ENCODE results near the gene PTGES.
A peak's percentile ranks its signal among the peaks of the same experiment; 100 is the strongest.

The PTGES gene

DNA sequence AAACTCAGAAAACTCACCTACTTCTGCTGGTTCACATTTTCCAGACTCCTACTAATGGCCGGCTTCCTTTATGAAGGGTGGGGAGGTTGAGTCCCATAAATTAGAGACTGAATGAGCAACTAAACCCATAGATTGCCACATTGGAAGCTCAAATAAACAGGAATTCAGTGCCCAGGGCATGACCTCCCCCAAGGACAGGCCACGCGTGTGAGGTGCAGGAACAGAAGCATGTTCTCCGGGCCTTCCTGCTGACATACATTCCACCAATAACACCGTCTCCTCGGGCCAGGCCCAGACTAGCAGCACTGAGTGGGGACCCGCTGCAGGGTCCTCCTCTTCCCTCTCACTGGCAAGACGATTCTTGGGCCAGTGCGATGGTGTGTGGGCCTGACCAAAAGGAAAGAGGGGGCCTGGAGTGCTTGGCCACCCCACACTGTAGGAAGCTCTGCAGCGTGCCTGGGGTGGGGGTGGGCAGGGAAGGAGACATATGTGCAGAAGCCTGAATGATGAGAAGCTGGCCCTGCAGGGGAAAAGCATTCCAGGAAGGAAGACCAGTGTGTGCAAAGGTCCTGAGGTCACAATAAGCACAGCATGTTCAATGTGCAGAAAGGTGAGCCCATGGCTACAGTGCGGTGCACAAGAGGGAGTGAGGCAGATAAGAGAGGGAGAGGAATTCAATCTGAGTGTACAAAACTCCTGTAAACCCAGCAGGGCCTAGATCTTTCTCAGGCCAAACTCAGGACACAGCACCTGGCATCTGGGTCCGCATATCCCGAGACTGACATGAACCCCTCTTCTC lies 12.0 kb downstream of the PTGES start:
- no peak for DNase-seq

DNA sequence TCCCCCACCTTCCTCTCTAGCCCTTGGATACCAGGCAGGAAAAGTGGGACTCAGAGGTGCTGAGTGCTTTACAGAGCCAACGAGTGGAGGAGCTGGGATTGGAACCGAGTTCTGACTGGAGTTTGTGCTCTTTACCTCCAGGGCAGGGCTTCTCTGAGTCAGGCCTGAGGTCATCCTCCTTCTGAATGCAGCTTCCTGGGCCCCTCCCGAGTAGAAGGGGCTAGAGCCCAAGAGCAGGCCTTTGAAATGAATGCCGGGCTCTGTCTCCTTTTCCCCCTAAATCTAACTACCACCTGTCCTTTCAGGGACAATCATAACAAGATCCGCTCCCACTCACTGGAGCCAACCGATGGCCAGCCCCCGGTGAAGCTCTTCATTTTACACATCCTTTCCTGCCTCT lies 12.7 kb downstream of the PTGES start:
- DNase-seq, result no peak

DNA sequence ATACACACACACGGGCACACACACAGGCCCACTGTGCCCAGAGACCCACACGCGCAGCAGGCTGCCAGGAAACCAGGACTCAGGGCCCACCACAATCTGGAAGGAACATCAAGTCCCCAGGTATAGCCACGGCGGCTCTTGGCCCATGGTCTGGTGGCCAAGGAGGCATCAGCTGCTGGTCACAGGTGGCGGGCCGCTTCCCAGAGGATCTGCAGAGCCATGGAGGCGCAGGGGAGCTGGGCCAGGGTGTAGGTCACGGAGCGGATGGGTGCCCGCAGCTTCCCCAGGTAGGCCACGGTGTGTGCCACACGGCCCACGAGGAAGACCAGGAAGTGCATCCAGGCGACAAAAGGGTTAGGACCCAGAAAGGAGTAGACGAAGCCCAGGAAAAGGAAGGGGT lies 13.4 kb downstream of the PTGES start:
- DNase-seq, result no peak

DNA sequence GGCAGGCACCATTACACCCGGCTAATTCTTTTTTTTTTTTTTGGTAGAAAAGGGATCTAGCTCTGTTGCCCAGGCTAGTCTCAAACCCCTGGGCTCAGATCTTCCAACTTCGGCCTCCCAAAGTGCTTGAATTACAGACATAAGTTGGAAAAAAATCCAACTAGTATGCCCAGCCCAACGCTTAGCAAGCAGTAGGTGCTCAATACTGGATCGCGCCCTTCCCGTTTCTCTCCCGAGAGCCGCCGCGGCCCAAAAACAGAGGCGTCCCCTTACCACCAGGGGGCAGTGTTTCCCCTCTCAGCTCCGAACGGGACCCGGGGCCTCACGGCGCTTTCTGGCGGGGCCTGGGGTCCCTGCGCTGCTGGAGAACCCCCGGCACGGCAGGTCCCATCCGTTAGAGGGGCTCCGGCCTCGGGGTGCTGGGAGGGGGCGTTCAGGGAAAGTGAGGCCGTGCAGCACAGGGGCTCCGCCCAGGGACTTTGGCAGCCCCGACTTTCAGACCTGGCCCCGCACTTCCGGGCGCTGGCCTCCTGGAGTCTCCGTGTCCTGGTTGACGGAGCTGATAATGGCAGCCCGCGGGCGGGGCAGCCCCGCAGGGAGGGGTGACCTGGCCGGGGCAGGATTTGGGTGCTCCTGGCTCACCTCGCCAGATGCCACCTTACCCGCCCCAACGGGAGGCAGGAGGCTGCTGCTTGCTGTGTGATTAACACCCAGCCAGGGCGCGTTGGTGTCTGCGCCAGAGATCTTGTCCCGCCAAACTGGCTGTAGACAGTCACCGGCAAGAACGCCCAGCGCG lies 15.2 kb downstream of the PTGES start:
- DNase-seq, result peak; percentile 55

DNA sequence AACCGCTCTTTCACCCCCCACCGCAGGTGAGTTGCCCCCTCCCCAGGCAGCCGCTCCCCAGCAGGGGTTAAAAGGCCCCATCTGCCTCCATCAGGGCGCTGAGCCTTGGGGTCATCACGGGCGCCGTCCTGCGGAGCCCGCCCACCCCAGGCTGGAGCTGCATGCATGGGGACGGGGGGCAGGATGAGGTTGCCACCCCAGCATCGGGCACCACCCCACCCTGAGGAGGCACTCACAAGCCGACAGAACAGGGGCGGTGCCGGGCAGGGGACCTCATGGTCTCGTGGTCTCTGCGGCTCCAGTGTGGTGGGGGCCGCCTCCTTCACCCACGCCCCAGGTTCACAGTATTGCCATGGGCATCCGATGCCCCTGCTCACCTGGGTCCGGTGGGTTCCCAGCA lies 16.5 kb downstream of the PTGES start:
- no peak for DNase-seq

DNA sequence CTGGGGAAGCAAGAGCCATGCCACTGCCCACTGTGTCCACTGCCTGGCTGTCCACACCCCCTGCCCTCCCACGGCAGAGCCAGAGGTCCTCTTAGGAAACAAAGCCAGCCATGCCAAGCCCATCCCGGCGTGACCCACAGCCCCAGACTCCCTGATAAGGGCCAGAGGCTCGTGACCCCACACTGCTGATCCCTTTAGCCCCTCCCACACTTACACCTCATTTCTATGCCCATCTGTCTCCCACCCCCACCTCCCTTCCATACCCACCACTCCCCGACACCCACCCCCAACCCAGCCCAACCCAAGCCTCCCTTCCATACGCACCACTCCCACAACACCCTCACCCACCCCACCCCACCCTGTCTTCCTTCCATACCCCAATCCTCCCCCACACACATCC lies 17.3 kb downstream of the PTGES start:
- no peak for DNase-seq

DNA sequence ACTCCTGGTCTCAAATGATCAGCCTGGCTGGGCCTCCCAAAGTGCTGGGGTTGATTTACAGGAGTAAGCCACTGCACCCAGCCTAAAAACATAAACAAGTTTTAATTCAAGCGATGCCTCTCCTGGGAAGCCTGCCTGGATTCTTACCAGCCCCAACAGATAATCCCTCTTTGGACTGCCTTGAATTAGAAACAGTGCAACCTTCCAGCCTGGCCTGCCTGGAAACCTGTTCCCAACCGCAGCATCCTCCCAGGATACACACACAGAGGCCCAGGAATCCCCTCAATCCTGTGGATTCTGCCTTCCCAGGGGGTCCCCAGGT lies 19.2 kb downstream of the PTGES start:
- DNase-seq, result no peak

DNA sequence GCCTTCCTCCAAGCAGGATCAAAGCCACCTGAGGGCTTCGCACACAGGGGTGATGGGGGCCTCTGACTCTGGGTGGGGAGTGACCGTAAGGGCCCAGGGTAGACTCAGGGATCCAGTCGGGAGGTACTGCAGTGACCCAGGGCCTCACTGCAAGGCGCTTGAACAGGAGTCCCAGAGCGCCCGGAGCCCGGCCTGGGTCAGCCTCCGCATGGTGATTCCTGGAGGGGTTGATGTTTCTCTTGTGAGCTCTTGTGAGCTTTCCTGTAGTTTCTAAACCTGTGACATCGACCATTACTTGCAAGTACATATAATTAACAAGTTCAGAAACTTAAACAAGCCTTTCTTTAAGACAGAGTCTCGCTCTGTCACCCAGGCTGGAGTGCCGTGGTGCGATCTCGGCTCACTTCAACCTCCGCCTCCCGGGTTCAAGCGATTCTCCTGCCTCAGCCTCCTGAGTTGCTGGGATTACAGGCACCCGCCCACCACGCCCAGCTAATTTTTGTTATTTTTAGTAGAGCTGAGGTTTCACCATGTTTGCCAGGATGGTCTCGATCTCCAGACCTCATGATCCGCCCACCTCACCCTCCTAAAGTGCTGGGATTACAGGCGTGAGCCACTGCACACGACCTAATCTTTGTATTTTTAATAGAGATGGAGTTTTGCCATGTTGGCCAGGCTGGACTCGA lies 19.8 kb downstream of the PTGES start:
- DNase-seq, result no peak

DNA sequence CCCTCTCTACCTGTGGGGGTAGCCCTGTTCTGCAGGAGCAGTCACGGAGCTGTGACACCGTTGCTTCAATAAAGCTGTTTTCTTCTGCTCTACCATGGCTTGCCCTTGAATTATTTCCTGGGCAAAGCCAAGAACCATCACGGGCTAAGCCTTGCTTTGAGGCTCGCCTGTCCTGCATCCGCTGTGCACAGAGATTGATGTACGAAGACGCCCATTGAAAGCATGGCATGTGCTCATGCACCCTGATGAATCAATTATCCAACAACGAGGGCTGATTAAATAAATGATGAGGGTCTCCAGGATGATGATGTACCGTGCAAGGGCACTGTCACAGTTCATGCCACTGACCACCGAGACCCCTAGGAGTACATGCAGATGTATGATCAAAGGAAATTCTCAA lies 20.7 kb downstream of the PTGES start:
- no peak for DNase-seq

DNA sequence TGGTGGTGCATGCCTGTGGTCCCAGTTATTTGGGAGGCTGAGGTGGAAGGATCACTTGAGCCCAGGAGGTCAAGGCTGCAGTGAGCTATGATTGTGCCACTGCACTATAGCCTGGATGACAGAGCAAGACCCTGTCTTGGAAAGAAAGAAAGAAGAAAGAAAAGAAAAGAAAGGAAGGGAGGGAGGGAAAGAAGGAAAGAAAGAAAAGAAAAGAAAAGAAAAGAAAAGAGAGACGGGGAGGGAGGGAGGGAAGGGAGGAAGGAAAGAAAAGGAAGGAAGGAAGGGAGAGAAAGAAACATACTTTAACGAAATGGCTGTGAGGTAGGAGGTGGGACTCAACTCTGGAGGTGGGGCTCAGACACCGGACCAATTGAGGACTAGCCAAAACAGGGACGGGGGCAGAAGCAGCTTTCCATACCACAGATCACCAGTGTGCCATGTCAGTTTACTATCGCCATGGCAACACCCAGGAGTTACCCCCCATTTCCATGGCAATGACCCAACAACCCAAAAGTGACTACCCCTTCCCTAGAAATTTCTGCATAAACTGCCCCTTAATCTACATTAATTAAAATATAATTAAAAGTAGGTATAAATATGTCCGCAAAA lies 21.3 kb downstream of the PTGES start:
- no peak for DNase-seq

DNA sequence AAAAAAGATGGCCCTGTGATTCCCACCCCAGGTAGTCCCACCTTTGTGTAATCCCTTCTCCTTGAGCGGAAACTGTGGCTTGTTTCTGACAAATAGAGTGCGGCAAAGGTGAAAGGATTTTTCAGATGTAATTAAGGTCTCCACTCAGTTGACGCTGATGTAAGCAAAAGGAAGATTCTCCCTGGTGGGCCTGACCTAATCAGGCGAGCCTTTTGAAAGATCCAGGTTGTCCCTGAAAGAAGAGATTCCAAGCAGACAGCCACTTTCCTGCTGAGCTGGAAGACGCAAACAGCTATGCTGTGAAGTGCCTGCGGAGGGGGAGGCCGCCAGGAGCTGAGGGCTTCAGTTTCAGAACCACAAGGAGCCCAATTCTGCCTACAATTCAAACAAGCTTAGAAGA lies 24.1 kb downstream of the PTGES start:
- DNase-seq, result no peak

DNA sequence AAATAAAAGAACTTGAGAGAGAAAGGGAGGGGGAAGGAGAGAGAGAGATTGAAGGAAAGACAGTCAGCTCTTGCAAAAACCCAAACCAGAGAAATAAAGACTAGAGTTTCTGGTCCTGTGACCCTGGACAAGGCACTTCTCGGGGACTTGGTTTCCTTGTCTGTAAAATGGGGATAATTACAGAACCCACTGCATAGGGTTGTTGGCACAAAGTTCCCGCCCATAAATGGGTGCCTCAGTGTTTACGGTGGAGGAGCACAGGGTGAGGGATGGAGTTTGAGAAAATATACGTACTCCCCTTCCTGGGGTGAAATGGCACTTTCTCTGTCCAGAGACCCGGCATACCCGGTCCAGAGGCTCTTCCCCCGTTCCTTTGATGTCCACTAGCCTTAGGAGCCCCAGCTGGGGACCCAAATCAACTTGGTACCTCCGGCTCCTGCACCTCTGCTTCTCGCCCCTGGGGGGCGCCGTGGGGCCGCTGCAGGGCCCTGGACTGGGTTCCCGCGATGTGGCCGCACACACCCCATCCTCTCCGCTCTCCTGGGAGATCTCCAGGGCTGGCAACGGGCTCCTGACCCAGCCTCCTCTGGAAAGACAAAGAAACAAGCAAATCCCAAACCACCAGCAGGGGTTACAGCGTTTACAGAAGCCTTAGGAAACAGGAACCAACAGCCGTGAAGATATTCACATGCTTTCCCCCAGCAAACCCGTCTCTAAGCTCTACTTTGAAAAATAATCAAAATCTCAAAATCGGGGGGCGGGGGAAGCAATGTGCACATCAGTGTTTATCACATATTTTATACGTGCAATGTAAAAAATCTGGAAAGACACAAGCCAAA lies 26.3 kb downstream of the PTGES start:
- peak; percentile 13 for DNase-seq

DNA sequence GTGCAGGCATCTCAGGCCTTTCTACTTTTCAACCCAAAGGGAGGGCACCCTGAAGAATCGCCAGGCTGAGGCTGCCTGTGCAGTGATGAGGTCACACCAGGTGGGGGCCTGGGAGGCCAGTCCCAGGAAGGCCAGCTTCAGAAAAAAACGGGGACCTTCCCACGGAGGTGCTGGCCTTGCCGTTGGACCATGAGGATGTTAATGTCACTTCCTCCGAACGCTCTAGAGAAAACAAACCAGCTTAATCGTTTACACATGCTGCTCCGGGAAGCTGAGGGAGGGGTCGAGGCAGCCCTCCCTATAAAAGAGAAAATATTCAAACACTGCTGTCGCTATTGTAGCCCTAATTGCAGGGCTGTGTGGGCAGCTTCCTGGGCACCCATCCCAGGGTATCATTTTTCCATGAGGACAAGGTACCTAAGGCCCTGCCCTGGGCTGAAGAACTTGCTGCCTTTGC lies 27.0 kb downstream of the PTGES start:
- DNase-seq, result no peak

DNA sequence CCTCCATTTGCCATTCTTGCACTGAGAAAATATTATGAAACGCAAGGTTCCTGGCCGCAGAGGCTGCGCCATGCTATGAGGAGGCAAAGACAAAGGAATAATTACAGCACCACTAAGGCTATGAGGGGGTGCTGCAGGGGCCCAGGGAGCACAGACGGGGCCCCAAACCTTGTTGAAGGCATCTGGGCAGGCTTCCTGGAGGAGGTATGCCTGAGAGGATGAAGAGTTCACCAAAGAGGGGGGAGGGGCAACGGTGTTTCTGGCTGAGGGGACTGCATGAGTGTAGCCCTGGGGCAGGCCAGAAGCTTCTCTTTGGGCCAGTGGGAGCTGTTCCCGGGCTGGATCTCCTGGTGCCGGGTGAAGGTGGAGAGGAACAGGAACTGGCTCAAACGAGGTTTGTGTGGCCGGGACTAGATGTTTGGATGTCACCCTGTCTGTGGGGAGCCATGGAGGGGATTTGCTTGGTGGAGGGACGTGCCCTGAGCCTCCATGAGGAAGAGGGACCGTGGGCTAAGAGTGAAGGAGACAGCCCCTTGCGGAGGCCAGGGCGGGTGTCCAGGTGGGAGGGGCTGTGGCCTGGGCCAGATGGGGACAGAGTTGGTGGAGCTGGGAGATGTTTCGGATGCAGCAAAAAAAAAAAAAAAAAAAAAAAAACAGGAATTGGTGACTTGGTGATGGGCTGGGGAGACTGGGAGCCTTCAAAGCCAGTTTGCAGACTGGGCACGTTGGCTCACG lies 28.2 kb downstream of the PTGES start:
- no peak for DNase-seq

DNA sequence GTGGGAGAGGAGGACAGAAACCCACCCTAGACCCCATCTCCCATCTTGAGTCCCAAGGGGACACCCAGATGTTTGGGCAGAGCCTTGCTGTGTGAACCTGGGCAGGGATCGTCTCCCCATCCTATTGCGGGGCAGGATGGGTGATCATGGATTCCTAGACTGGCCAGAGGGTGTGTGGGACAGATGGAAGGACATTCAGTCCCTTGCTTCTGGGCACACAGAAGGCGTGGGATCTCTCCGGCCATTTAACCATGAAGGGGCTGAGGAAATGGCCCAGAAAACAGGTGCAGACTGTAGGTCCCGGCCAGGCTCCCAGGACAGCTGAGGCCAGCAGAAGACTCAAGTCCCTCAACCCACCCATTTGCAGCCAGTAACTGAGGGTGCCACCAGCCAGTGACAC lies 29.9 kb downstream of the PTGES start:
- DNase-seq, result no peak

DNA sequence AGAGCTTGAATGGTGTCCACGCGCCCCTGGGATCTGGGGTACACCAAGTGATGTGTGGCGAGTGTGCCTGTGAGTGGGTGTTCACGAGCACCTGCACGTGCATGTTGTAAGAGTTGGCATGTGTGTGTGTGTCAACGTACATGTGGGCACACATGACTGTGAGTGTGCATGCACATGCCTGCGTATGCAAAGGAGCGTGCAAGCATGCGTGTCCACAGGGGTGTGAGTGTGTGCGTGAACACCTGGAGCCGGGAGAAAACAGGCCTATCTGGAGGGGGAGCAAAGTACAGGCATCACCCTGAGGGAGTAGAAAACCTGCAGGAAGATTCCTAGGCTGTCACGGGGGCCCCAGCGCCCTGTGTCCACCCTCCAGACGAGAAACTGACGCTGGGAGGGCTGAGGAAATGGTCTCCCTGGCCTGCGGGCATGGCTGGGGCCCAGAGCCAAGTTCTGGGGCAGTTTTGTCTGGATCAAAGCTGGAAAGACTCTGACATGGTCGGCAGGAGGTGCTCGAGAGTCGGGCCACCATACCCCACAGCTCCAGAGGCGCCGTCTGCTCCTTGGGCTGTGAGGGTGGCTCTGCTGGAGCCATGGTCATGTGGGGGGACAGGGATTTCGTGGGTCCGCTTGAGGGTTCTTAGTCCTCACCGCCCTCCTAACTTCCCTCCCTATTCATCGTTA lies 31.8 kb downstream of the PTGES start:
- DNase-seq, result no peak

DNA sequence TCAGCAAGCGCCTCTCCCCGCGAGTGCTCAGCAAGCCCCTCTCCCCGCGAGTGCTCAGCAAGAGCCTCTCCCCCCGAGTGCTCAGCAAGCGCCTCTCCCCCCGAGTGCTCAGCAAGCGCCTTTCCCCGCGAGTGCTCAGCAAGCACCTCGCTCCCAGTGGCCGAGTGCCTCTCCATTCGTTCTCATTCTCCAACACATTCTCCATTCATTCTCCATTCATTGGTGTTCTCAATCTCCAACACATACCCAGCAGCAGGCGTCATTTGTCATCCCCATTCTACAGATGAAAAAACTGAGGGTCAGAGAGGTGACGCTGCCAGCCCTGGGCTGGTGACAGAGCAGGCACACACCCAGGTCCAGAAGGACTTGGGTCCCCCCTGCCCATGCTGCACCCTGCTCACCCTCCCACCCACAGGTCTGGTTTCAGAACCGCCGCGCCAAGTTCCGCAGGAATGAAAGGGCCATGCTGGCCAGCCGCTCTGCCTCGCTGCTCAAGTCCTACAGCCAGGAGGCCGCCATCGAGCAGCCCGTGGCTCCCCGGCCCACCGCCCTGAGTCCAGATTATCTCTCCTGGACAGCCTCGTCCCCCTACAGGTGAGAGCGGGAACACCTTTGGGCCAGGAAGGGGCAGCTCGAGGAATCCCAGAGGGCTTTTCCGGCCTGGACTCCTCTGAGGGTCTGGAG lies 32.5 kb downstream of the PTGES start:
- no peak for DNase-seq

DNA sequence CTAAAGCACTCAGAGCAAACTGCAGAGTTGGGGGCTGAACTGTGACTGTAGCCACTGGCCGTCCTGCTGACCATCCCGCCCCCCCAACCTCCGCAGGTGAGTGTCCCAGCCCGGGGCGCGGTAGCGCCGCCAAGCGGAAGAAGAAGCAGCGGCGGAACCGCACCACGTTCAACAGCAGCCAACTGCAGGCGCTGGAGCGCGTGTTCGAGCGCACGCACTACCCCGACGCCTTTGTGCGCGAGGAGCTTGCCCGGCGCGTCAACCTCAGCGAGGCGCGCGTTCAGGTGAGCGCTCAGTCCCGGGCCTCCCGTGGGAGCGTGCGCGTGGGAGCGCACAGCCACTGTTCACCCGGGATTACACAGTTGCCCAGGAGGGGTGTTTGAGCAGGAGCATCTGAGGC lies 33.7 kb downstream of the PTGES start:
- DNase-seq, result no peak

DNA sequence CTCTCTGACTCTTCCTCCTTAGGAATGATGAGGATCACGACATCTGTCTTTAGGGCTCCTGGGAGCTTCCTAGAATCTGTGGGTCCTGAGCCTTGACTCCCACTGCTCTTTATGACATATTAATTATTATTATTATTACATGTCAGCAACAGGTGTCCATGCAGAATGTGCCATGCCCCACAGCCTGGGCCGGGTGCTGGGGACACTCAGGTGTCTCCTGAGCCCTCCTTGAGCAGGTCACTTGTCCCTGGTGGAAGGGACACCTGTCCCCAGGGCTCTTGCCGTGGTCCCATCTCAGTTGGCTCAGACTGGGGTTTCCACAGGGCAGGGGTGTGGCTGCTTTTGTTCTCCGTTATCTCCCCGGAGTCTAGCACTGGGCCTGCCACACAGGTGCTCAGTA lies 34.2 kb downstream of the PTGES start:
- DNase-seq, result no peak

DNA sequence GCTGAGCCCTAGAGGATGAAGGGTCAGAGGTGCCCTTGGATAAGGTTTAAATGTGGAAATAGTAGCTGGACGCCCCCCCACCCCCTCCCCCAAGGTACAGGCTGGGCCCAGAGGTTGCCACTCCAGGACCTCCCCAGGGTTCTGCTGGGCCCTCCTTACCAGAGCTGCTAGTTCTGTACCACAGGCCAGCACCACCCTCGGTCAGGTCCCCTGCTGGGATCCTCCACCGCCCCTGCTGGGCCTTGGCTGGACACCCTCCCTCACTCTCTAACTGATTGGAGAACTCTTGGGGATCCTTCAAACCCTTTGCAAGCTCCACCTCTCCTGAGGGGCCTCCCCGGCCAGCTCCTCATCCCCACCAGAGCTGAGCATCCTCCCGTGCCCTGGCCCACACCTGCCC lies 34.9 kb downstream of the PTGES start:
- no peak for DNase-seq

DNA sequence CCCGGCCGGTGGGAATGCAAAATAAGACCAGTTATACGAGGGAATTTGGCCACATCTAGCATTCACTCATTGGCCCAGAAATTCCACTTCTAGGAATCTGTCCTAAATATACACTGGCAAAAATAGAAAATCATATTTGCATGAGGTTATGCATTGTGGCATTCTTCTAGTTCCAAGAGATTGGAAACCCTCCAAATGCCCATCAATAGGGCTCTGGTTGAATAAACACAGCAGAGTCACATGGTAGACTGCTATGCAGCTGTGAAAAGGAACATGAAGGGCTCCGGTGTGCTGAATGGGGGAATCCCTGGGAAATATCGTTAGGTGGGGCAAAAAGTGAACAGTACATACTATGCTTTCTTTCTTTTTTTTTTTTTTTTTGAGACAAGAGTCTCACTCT lies 36.8 kb downstream of the PTGES start:
- DNase-seq, result no peak

Data from NCI-H2029 (cell line).